Measurements from ENCODE around the gene LRFN5.
"Not testable (repeated sequence)": the region's sequence is repeated elsewhere in the genome, so short reads cannot be mapped to it uniquely, and the experiment has no call there.

LRFN5 gene

GRCh38 chr14:41636492-41637392, 30.1 kb downstream of the LRFN5 start:
- no peak for DNase-seq

DNA sequence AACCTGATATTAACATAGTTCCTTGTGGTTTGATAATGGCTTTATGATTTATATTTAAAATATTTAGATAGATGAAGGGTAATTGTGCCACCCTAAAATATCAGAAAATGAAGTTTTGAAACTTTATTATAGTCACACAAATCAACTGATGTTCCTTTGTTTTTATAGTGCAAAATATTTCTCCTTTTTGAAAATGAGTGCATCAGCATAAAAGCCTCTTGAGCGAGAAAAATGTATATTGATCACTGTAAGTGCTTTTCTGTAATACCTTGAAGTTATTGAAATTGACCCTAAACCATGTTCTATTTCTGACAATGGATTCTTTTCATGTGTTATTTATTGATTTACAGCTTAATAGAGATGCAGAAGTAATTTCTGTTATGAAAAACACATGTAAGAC, 35.0 kb downstream of the LRFN5 start:
- DNase-seq = no peak

- no peak for DNase-seq
Measured at GRCh38 chr14:41642367-41642766, 35.7 kb downstream of the LRFN5 start.

GRCh38 chr14:41642789-41643188, 36.1 kb downstream of the LRFN5 start:
- DNase-seq = no peak

DNA sequence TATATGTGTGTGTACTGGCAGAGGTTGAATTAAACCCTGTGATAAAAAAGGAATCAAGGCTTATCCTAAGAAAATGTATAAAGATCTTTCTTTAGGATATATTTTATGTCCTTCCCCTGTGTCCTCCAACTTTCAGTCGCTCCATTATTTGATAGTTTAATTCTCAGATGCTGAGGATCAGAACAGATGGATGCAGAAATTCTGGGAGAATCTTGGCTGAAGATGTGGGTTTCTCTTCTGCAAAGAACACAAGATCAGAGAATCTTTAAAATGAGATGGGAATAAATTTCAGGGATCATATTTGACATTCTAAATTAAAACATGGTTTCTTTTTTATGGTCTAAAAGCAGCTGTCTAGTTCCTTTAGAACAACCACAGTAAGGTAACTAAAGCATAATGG, 37.9 kb downstream of the LRFN5 start:
- no peak for DNase-seq

DNA sequence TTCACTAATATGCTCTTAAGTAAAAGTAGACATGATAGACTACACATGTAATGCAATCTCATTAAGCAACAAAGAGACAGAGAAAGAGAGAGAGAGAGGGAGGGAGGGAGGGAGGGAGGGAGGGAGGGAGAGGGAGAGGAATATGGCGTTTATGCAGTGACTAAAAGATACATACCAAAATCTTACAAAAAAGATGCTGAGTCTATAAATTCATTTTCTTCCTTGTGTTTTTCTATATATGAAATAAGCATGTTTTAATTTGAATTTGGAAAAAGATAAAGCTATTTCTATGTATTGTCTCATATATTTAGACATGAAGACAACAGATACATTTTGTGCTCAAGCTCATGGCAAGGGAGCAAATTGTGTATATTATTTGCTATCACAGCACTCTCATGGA, 44.1 kb downstream of the LRFN5 start:
- no peak for DNase-seq

DNA sequence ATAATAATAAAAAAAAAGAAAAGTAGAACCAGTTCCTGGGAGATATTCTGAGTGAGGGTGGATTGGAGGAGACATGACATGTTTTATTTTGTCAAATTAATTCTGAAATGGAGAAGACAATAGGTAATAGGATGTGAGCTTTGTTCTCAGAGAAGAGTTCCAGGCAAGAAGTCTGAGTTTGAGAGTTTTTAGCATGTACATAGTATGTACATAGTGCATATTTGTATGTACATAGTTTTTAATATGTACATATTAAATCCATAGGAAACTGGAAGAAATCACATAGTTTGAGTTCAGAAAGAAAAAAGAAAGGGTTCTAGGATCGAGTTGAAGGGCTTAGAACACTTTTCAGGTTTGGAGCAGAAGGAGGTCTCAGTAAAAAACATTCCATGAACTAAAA, 47.5 kb downstream of the LRFN5 start:
- no peak for DNase-seq

- no peak for DNase-seq
Measured at GRCh38 chr14:41662780-41663472, 56.2 kb downstream of the LRFN5 start.

- DNase-seq = no peak
Measured at GRCh38 chr14:41663473-41663850, 56.8 kb downstream of the LRFN5 start.

DNA sequence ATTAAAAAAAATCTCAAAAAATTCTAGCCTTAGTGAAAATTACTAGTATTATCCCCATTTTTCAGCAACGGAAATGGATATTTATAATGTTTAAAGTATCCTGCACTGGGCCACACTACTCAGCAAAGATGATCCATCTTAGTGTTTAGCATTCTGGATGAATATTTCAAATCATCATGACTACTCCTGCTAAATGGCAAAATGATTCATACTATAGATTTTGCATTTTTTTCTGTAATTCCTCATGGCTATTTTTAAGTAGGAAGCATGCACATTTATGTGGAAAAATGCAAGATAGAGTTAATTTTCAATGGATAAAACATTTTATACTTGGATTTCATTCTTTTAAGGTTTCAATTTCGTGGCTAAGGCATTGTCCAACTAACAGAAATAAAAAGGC, 59.6 kb downstream of the LRFN5 start:
- no peak for DNase-seq

GRCh38 chr14:41668356-41668755, 61.7 kb downstream of the LRFN5 start:
- no peak for DNase-seq

DNA sequence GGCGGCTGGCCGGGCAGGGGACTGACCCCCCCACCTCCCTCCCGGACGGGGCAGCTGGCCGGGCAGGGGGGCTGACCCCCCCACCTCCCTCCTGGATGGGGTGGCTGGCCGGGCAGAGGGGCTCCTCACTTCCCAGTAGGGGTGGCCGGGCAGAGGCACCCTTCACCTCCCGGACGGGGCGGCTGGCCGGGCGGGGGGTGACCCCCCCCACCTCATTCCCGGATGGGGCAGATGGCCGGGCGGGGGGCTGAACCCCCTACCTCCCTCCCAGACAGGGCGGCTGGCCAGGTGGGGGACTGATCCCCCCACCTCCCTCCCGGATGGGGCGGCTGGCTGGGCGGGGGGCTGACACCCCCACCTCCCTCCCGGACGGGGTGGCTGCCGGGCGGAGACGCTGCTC, 66.9 kb downstream of the LRFN5 start:
- DNase-seq = not testable (repeated sequence)

GRCh38 chr14:41674511-41674971, 67.9 kb downstream of the LRFN5 start:
- not testable (repeated sequence) for DNase-seq

DNA sequence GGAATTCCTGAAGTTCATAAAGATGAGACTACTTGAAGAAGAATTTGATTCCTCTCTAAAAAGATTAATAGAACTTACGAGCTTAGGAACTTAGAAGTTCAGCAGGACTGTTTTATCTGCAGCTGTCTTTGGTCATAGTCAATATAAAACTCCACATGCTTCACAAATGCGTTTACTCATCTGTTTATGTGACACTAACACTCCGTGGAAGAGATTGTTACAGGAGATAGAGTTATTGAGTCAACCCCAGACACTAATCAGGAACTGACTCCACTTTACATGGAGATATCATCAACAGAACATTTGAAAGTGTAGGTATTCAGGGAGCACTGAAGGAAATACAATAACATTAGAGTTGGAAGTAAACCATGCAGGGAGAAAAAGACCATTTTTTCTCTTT, 92.8 kb downstream of the LRFN5 start:
- no peak for DNase-seq

- no peak for DNase-seq
Measured at GRCh38 chr14:41718477-41719166, 111.9 kb downstream of the LRFN5 start.

DNA sequence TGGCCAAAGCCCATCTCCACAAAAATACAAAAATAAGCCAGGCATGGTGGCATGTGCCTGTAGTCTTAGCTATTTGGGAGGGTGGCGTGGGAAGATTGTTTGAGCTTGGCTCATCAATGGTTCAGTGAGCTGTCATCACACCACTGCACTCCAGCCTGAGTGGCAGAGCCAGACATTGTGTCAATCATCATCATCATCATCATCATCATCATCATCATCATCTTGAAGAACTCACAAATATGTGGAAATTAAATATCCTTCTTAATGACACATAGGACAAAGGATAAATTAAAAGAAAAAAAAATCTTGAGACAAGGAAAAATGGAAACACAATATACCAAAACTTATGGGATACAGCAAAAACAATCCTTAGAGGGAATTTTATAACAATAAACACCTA, 132.5 kb downstream of the LRFN5 start:
- no peak for DNase-seq

DNA sequence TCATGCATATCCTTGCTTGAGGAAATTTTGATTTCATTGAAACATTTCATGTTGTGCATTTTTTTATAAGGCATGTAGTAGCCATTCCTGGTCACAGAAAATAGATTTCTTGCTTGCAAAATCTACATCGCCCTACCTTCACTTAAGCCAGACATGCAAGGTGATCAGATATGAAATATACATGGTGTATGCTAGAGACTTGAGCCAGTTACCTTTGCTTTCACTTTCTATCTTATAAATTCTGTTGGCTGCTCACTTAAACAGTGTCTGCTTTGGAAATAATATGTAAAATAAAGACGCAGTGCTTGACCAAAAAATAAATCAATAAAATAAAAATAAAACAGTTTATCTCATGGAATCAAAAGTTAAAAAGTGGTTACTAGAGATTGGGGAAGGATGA, 136.5 kb downstream of the LRFN5 start:
- DNase-seq = no peak

- no peak for DNase-seq
Measured at GRCh38 chr14:41749429-41749828, 142.8 kb downstream of the LRFN5 start.

DNA sequence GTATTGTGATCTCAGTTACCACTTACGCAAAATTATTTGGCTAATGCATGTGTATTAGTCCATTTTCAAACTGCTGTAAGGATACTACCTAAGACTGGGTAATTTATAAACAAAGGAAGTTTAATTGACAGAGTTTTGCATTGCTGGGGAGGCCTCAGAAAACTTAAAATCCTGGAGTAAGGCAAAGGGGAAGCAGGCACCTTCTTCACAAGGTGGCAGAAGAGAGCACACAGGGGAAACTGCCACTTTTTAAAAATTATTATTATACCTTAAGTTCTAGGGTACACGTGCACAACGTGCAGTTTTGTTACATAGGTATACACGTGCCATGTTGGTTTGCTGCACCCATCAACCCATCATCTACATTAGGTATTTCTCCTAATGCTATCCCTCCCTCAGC, 143.9 kb downstream of the LRFN5 start:
- not testable (repeated sequence) for DNase-seq

DNA sequence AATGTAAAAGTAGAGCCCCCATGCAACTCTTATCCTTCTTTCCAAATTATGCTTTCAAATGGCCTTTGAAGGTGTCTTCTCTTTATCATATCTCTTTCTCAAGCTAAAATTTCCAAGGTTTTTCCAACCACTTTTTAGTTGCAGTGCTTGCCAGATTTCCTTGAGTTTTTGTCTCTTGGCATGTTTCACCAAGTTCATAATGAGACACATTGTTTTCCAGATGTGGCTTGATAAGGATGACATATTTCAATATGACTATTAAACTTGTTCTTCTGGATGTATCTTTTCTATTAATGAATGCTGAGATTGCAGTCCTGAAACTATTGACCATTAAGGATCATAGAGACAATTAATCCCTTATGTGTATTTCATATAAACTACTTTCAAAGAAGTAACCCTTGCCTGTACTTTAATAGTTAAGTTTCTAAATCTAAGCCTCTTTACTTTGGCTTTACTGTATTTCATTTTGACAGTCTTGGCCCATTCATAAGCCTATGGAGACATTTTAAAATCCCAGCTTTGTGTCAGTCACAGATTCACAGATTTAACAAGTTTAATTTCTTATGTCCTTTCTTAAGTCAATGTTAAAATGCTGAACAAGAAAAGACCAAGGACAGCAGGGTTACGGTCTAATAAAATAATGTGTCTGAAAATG, 151.5 kb downstream of the LRFN5 start:
- DNase-seq = no peak

DNA sequence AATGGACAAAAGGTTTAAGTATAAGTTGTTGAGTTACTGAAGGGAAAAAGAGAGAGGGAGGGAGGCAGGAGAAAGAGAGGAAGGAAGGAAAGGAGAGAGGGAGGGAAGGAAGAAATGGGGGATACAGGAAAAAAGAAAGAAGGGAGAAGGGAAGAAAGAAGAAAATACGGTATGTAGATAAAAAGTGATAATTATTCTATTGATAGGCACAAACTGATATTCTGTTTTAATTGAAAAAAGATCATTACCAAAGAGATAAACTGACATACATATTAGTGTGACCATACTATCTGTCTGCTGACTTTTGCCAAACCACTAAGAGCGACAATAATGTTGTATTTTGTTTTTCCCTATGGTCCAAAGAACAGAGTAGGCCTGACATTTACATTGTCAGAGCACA, 154.5 kb downstream of the LRFN5 start:
- DNase-seq = no peak

DNA sequence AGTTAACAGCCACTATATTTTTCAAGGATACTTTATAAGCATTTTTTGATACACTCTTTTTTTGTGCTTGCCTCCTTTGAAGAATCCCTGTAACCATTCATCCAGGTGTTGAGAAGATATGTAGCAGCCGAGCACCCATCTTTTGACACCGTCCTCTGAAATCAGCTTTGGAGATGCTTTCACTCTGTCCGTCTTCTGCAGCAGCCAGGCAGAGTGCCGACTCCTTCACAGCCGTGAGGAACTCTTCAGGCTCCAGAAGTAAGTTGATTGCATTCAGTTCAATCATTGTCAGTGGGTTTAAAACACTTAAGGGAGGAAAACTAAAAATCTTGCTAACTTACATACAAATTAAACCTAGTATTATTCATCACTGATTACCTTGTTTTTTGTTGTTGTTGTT, 160.1 kb downstream of the LRFN5 start:
- no peak for DNase-seq

All from NCI-H526 (cell line).